Measurements from ENCODE around the gene PLA2G5. TPM values are rescaled to one million over a fixed set of nuclear protein-coding genes. Genes with fewer than 3 reads are reported as not detected.

The PLA2G5 gene
- total and polyA plus RNA-seq, 2 of the 4 experiments (the other 2 are of a cell fraction) = not detected

DNA sequence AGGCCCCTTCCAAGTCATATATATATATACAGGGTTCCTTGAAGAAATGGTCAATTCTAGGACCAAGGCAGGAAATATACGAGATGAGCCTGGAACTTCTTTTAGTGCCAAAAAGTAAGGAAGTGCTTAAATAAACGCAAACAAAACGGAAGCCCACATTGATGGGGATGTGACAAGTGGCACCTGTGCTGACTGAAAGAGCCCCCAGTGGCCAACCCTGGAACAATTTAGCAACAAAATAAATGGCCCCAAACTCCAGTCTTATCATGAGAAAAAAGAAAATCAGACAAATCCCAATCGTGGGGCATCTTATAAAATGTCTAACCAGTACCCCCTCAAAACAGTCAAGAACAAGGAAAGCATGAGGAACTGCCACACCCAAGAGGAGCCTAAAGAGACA, 17.7 kb downstream of the PLA2G5 start:
- no peaks in the 10 kb centered on the region for H3K79me1 ChIP-seq (ENCODE audit: low read depth in 1 of 2, low read length in 2 of 2)
- no peak overlapping the region for H3K4me2 ChIP-seq (ENCODE audit: low read depth, low read length)
- no peak overlapping the region for H4K91ac ChIP-seq (ENCODE audit: insufficient read depth, low read depth, low read length)
- ATAC-seq (ENCODE audit: low read depth) (no peak), DNase-seq (no peak)
- intact Hi-C loops (cut with micrococcal nuclease) (no loop called here), in situ Hi-C loops (cut with MboI; ENCODE audit: low sequenced_read_pairs) (no loop called here), dilution Hi-C loops (cut with HindIII; ENCODE audit: low sequenced_read_pairs, unreplicated experiment) (no loop called here)
- H3K27ac ChIP-seq (ENCODE audit: insufficient read depth, low read length) = no peak overlapping the region
- H3K23ac ChIP-seq (ENCODE audit: low read depth, low read length) = no peak overlapping the region
- H3K36me3 ChIP-seq (ENCODE audit: control insufficient read depth, insufficient read depth, low read length) = no peaks in the 10 kb centered on the region
- H3K4me3 ChIP-seq (ENCODE audit: insufficient read depth, low read depth, low read length) = no peak overlapping the region
- H3K9ac ChIP-seq (ENCODE audit: low read depth, low read length) = no peak overlapping the region
- H2AFZ ChIP-seq (replicated peaks; ENCODE audit: low read length, poor library complexity) = no peak overlapping the region
- BruUV-seq (replicated peaks) = no TSS peak
- POLR2A ChIA-PET (ENCODE audit: unreplicated experiment) = interaction anchor here (0.7 kb wide), 1 partner anchor 359 kb away, joined by 11 read pairs; no protein-coding TSS in a partner anchor
- H2BK20ac ChIP-seq (ENCODE audit: low read depth, low read length) = no peak overlapping the region
- H2BK5ac ChIP-seq (ENCODE audit: low read depth, low read length, poor library complexity, severe bottlenecking) = no peak overlapping the region
- no peak overlapping the region for H4K8ac ChIP-seq (ENCODE audit: low read depth in 2 of 2, low read length in 2 of 2)
- no peak overlapping the region for H2AK9ac ChIP-seq (replicated peaks; ENCODE audit: low read depth, low read length, poor library complexity)
- no peaks in the 10 kb centered on the region for H3K9me1 ChIP-seq (ENCODE audit: insufficient read depth, low read length)
- H3K4me1 ChIP-seq (ENCODE audit: control insufficient read depth, insufficient read depth, low read length) = no peaks in the 10 kb centered on the region
- no peak overlapping the region for H2AK5ac ChIP-seq (ENCODE audit: low read depth, low read length)
- H3K56ac ChIP-seq (ENCODE audit: extremely low read depth, insufficient read depth, low read length) = no peak overlapping the region
- no peaks in the 10 kb centered on the region for H3K9me3 ChIP-seq (ENCODE audit: control insufficient read depth, insufficient read depth, low read length)
- CTCF ChIA-PET = no interaction called here
- no peak overlapping the region for H3K18ac ChIP-seq (ENCODE audit: low read depth, low read length)
- H3K27me3 ChIP-seq (ENCODE audit: control insufficient read depth, insufficient read depth, low read length) = peaks cover 30% of the 10 kb centered on the region
- TF ChIP-seq MXI1 (IDR thresholded peaks at IDR 0.05; ENCODE audit: borderline replicate concordance, low read depth, low read length) (no peak), RFX5 (IDR thresholded peaks at IDR 0.05; ENCODE audit: low read depth, low read length) (no peak), CHD1 (IDR thresholded peaks at IDR 0.05; ENCODE audit: low read depth, low read length) (no peak), POLR2A (IDR thresholded peaks at IDR 0.05; ENCODE audit: low read depth, low read length) (no peak), MAFK (IDR thresholded peaks at IDR 0.05; ENCODE audit: low read depth, low read length) (no peak), CEBPB (IDR thresholded peaks at IDR 0.05; ENCODE audit: low read depth, low read length) (no peak)
- TF ChIP-seq, protein P1, sequence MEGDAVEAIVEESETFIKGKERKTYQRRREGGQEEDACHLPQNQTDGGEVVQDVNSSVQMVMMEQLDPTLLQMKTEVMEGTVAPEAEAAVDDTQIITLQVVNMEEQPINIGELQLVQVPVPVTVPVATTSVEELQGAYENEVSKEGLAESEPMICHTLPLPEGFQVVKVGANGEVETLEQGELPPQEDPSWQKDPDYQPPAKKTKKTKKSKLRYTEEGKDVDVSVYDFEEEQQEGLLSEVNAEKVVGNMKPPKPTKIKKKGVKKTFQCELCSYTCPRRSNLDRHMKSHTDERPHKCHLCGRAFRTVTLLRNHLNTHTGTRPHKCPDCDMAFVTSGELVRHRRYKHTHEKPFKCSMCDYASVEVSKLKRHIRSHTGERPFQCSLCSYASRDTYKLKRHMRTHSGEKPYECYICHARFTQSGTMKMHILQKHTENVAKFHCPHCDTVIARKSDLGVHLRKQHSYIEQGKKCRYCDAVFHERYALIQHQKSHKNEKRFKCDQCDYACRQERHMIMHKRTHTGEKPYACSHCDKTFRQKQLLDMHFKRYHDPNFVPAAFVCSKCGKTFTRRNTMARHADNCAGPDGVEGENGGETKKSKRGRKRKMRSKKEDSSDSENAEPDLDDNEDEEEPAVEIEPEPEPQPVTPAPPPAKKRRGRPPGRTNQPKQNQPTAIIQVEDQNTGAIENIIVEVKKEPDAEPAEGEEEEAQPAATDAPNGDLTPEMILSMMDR (conservative IDR thresholded peaks at IDR 0.05; ENCODE audit: low read depth, low read length) = no peak
- H3K14ac ChIP-seq (replicated peaks; ENCODE audit: low read depth, low read length) = no peak overlapping the region
- no peak overlapping the region for H4K5ac ChIP-seq (ENCODE audit: low read depth, low read length)
- no peak overlapping the region for H2BK120ac ChIP-seq (ENCODE audit: low read depth, low read length)
- no peaks in the 10 kb centered on the region for H4K20me1 ChIP-seq (ENCODE audit: insufficient read depth, low read length)
- no peak overlapping the region for H2BK15ac ChIP-seq (ENCODE audit: low read depth, low read length)
- H3K4ac ChIP-seq (ENCODE audit: low read depth, low read length) = no peak overlapping the region
- no CpG with 5 or more reads among the region's 4 CpGs for WGBS, 2 experiments (ENCODE audit: extremely low coverage in 2 of 2, insufficient read length in 1 of 2)

All from IMR-90 (cell line).